WERI-Rb-1 (cell line): ENCODE results near the gene WDR27.

ENCODE experiments used
- DNase-seq: peaks from one replicate; pipeline ENCODE4 v3.0.0-alpha.2; 2020
- H3K27ac ChIP-seq: fragments of 250-450 bp; sonication (Bioruptor Pico); 2 replicates; pipeline ENCODE4 v1.5.1; 2020; ENCODE audit warnings: mild to moderate bottlenecking, moderate library complexity
- H3K27me3 ChIP-seq: fragments of 250-450 bp; sonication (Bioruptor Pico); 2 replicates; pipeline ENCODE4 v1.5.1; 2021; ENCODE audit warnings: mild to moderate bottlenecking, low read depth, moderate library complexity; ENCODE audit not compliant: insufficient read depth, severe bottlenecking
- H3K36me3 ChIP-seq: fragments of 250-450 bp; sonication (Bioruptor Pico); 2 replicates; pipeline ENCODE4 v1.5.1; 2020; ENCODE audit warnings: mild to moderate bottlenecking, moderate library complexity
- H3K4me3 ChIP-seq: 2 replicates; pipeline ENCODE4 v1.5.1; 2011; ENCODE audit warnings: low read depth, mild to moderate bottlenecking, control low read depth, low read length
- H3K9me3 ChIP-seq: fragments of 250-450 bp; sonication (Bioruptor Pico); 2 replicates; pipeline ENCODE4 v1.5.1; 2021; ENCODE audit warnings: mild to moderate bottlenecking, moderate library complexity; ENCODE audit not compliant: severe bottlenecking
- CTCF ChIP-seq: IDR thresholded peaks from 2 replicates; pipeline ENCODE4 v1.5.1; 2011; ENCODE audit warnings: low read depth, mild to moderate bottlenecking, control low read depth, inconsistent platforms, low read length

The WDR27 gene

GRCh38 chr6:169652896-169653295 lies 48.9 kb downstream of the WDR27 start:
- Histone ChIP-seq H3K4me3 (no peak overlapping the region), H3K27ac (no peak overlapping the region), H3K9me3 (no peaks in the 10 kb centered on the region), H3K36me3 (no peaks in the 10 kb centered on the region; the same call in none of the 2 replicates), H3K27me3 (no peaks in the 10 kb centered on the region)
- no peak for TF ChIP-seq CTCF
- DNase-seq, result no peak

- no peak overlapping the region for H3K27ac ChIP-seq
- no peaks in the 10 kb centered on the region; the same call in none of the 2 replicates for H3K36me3 ChIP-seq
- H3K27me3 ChIP-seq, result no peaks in the 10 kb centered on the region
- no peak overlapping the region for H3K4me3 ChIP-seq
- H3K9me3 ChIP-seq, result no peaks in the 10 kb centered on the region
- no peak for TF ChIP-seq CTCF
- DNase-seq, result no peak
These were observed 50.3 kb downstream of the WDR27 start for GRCh38 chr6:169651498-169651897.

GRCh38 chr6:169650959-169651292 lies 50.9 kb downstream of the WDR27 start:
- DNase-seq, result no peak
- no peak for TF ChIP-seq CTCF
- H3K9me3 ChIP-seq, result no peaks in the 10 kb centered on the region
- H3K36me3 ChIP-seq, result no peaks in the 10 kb centered on the region; the same call in 1 of the 2 replicates
- no peaks in the 10 kb centered on the region for H3K27me3 ChIP-seq
- H3K27ac ChIP-seq, result no peak overlapping the region
- no peak overlapping the region for H3K4me3 ChIP-seq

- no peak for DNase-seq
- no peaks in the 10 kb centered on the region for H3K9me3 ChIP-seq
- no peaks in the 10 kb centered on the region for H3K27me3 ChIP-seq
- no peak overlapping the region for H3K4me3 ChIP-seq
- no peaks in the 10 kb centered on the region; the same call in 1 of the 2 replicates for H3K36me3 ChIP-seq
- no peak for TF ChIP-seq CTCF
- no peak overlapping the region for H3K27ac ChIP-seq
These were observed 51.4 kb downstream of the WDR27 start for GRCh38 chr6:169650241-169650958.

- no peaks in the 10 kb centered on the region for H3K9me3 ChIP-seq
- no peak overlapping the region for H3K4me3 ChIP-seq
- H3K36me3 ChIP-seq, result no peaks in the 10 kb centered on the region; the same call in 1 of the 2 replicates
- H3K27me3 ChIP-seq, result no peaks in the 10 kb centered on the region
- no peak overlapping the region for H3K27ac ChIP-seq
- DNase-seq, result no peak
- TF ChIP-seq CTCF, result no peak
These were observed 53.2 kb downstream of the WDR27 start for GRCh38 chr6:169648617-169649016.

- no peaks in the 10 kb centered on the region for H3K27me3 ChIP-seq
- DNase-seq, result no peak
- no peaks in the 10 kb centered on the region for H3K9me3 ChIP-seq
- TF ChIP-seq CTCF, result no peak
- H3K4me3 ChIP-seq, result no peak overlapping the region
- no peaks in the 10 kb centered on the region; the same call in 1 of the 2 replicates for H3K36me3 ChIP-seq
- H3K27ac ChIP-seq, result no peak overlapping the region
These were observed 53.7 kb downstream of the WDR27 start for GRCh38 chr6:169648092-169648491.
